Subcutaneous abdominal adipose tissue (tissue), 5 donors: ENCODE data around the gene RILPL2.

ENCODE experiments used
- H3K27ac ChIP-seq: one replicate; pipeline ENCODE4 v1.7.0; 2013; ENCODE audit warnings: low read depth, mild to moderate bottlenecking, inconsistent platforms, low read length, moderate library complexity
- H3K27me3 ChIP-seq, 5 donors: one replicate each; pipeline ENCODE4 v1.7.0; 2013; ENCODE audit warnings: low read length in 5 of 5, inconsistent platforms in 1 of 5; ENCODE audit not compliant: control insufficient read depth in 5 of 5, insufficient read depth in 4 of 5
- H3K36me3 ChIP-seq, 5 donors: one replicate each; pipeline ENCODE4 v1.7.0; 2013; ENCODE audit warnings: low read length in 5 of 5; ENCODE audit not compliant: control insufficient read depth in 5 of 5, insufficient read depth in 5 of 5
- H3K4me1 ChIP-seq, 5 donors: one replicate each; pipeline ENCODE4 v1.7.0; 2013; ENCODE audit warnings: low read length in 5 of 5, mild to moderate bottlenecking in 3 of 5, moderate library complexity in 1 of 5; ENCODE audit not compliant: control insufficient read depth in 5 of 5, insufficient read depth in 5 of 5
- H3K4me3 ChIP-seq, 5 donors: one replicate each; pipeline ENCODE4 v1.7.0; 2013; ENCODE audit warnings: low read length in 5 of 5, low read depth in 1 of 5
- H3K9ac ChIP-seq, 5 donors: one replicate each; pipeline ENCODE4 v1.7.0; 2013; ENCODE audit warnings: low read length in 5 of 5, mild to moderate bottlenecking in 4 of 5, moderate library complexity in 3 of 5
- H3K9me3 ChIP-seq, 5 donors: one replicate each; pipeline ENCODE4 v1.7.0; 2013; ENCODE audit warnings: low read length in 5 of 5; ENCODE audit not compliant: control insufficient read depth in 5 of 5
- donor health status: healthy.
- donor health status: healthy.
- donor health status: healthy.
- donor health status: healthy.
- donor health status: healthy.

Gene RILPL2

GRCh38 chr12:123395236-123395635 is 41.2 kb downstream of the RILPL2 start:
- peaks cover 6 to 82% (median 60%) of the 10 kb centered on the region in 5 donors for H3K36me3 ChIP-seq
- no peak overlapping the region for H3K4me3 ChIP-seq
- no peak overlapping the region for H3K27ac ChIP-seq
- H3K4me1 ChIP-seq, result peaks cover 4 to 32% (median 30%) of the 10 kb centered on the region in 5 donors
- H3K27me3 ChIP-seq, result no peaks in the 10 kb centered on the region
- no peak overlapping the region for H3K9ac ChIP-seq
- H3K9me3 ChIP-seq, result no peaks in the 10 kb centered on the region

GRCh38 chr12:123393747-123394146 is 42.7 kb downstream of the RILPL2 start:
- Histone ChIP-seq H3K27ac (no peak overlapping the region), H3K9ac (no peak overlapping the region), H3K4me3 (no peak overlapping the region), H3K4me1 (peaks cover 4 to 33% (median 31%) of the 10 kb centered on the region in 5 donors), H3K27me3 (no peaks in the 10 kb centered on the region), H3K36me3 (peaks cover 6 to 74% (median 53%) of the 10 kb centered on the region in 5 donors), H3K9me3 (no peaks in the 10 kb centered on the region)

GRCh38 chr12:123391546-123392343 is 44.7 kb downstream of the RILPL2 start:
- no peaks in the 10 kb centered on the region for H3K27me3 ChIP-seq
- H3K9me3 ChIP-seq, result no peaks in the 10 kb centered on the region
- H3K36me3 ChIP-seq, result peaks cover 6 to 56% (median 40%) of the 10 kb centered on the region in 5 donors
- H3K9ac ChIP-seq, result no peak overlapping the region
- H3K27ac ChIP-seq, result no peak overlapping the region
- H3K4me1 ChIP-seq, result peaks cover 6 to 37% (median 33%) of the 10 kb centered on the region in 5 donors
- no peak overlapping the region for H3K4me3 ChIP-seq

- Histone ChIP-seq H3K4me1 (peaks cover 6 to 37% (median 33%) of the 10 kb centered on the region in 5 donors), H3K27ac (no peak overlapping the region), H3K9ac (peak overlapping the region in 3 of 5 donors; percentile 71 to 84 (median 76)), H3K27me3 (no peaks in the 10 kb centered on the region), H3K36me3 (peaks cover 6 to 47% (median 30%) of the 10 kb centered on the region in 5 donors), H3K9me3 (no peaks in the 10 kb centered on the region), H3K4me3 (peak overlapping the region; percentile 52 to 80 (median 70))
Observed at GRCh38 chr12:123390498-123391426, 45.7 kb downstream of the RILPL2 start.

GRCh38 chr12:123389560-123390351 is 46.7 kb downstream of the RILPL2 start:
- Histone ChIP-seq H3K36me3 (peaks cover 6 to 38% (median 22%) of the 10 kb centered on the region in 5 donors), H3K4me1 (peaks cover 6 to 40% (median 35%) of the 10 kb centered on the region in 5 donors), H3K4me3 (peak overlapping the region; percentile 52 to 80 (median 70)), H3K9me3 (no peaks in the 10 kb centered on the region), H3K27me3 (no peaks in the 10 kb centered on the region), H3K27ac (peak overlapping the region; percentile 67), H3K9ac (peak overlapping the region; percentile 56 to 86 (median 76))

GRCh38 chr12:123388951-123389559 is 47.4 kb downstream of the RILPL2 start:
- Histone ChIP-seq H3K9me3 (no peaks in the 10 kb centered on the region), H3K9ac (peak overlapping the region in 1 of 5 donors; percentile 86), H3K27me3 (no peaks in the 10 kb centered on the region), H3K4me1 (peaks cover 6 to 47% (median 41%) of the 10 kb centered on the region in 5 donors), H3K36me3 (peaks cover 6 to 31% (median 17%) of the 10 kb centered on the region in 5 donors), H3K27ac (no peak overlapping the region), H3K4me3 (peak overlapping the region in 4 of 5 donors; percentile 64 to 80 (median 70))

GRCh38 chr12:123388177-123388950 is 48.1 kb downstream of the RILPL2 start:
- H3K27me3 ChIP-seq, result no peaks in the 10 kb centered on the region
- H3K9ac ChIP-seq, result peak overlapping the region; percentile 47 to 77 (median 68)
- peak overlapping the region; percentile 54 for H3K27ac ChIP-seq
- no peaks in the 10 kb centered on the region for H3K9me3 ChIP-seq
- H3K36me3 ChIP-seq, result peaks cover 6 to 27% (median 17%) of the 10 kb centered on the region in 5 donors
- peaks cover 8 to 48% (median 41%) of the 10 kb centered on the region in 5 donors for H3K4me1 ChIP-seq
- H3K4me3 ChIP-seq, result peak overlapping the region; percentile 64 to 80 (median 73)

GRCh38 chr12:123387508-123388176 is 48.8 kb downstream of the RILPL2 start:
- Histone ChIP-seq H3K27me3 (no peaks in the 10 kb centered on the region), H3K36me3 (peaks cover 3 to 20% (median 17%) of the 10 kb centered on the region in 5 donors), H3K4me1 (peaks cover 8 to 52% (median 44%) of the 10 kb centered on the region in 5 donors), H3K9ac (peak overlapping the region in 4 of 5 donors; percentile 47 to 77 (median 68)), H3K4me3 (peak overlapping the region; percentile 64 to 80 (median 73)), H3K27ac (peak overlapping the region; percentile 54), H3K9me3 (no peaks in the 10 kb centered on the region)
